ENCODE data around the gene LPAR5.

DNA sequence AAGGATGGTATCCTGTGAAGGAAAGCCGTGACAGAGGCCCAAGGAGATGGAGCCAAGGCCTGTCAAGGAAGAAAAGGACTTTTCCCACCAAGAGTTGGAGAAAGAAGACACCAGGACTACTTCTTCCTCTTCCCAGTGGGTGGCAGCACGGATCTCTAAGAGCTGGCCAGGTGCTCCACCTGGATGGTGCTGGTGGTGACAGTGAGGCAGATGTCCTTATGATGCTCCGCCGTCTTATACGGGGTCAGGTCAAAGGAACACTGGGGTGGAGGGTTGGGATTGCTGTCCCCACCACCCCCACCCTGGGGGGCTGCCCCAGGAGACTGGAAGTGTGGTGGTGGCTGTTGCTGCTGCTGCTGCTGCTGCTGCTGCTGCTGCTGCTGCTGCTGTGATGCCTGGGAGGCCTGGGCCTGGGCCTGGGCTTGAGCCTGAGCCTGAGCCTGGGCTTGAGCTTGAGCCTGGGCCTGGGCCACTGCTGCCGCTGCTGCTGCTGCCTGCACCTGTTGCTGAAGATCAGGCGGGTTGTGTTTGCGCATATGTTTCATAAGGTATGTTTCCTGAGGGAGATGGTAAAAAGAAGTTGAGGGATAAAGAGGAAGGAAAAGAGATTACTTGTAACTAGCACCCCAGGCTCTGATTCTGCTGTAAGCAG lies 31.9 kb upstream of the LPAR5 start:
- TF ChIP-seq, protein P1, sequence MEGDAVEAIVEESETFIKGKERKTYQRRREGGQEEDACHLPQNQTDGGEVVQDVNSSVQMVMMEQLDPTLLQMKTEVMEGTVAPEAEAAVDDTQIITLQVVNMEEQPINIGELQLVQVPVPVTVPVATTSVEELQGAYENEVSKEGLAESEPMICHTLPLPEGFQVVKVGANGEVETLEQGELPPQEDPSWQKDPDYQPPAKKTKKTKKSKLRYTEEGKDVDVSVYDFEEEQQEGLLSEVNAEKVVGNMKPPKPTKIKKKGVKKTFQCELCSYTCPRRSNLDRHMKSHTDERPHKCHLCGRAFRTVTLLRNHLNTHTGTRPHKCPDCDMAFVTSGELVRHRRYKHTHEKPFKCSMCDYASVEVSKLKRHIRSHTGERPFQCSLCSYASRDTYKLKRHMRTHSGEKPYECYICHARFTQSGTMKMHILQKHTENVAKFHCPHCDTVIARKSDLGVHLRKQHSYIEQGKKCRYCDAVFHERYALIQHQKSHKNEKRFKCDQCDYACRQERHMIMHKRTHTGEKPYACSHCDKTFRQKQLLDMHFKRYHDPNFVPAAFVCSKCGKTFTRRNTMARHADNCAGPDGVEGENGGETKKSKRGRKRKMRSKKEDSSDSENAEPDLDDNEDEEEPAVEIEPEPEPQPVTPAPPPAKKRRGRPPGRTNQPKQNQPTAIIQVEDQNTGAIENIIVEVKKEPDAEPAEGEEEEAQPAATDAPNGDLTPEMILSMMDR (IDR thresholded peaks at IDR 0.05) = no peak
- TF ChIP-seq POLR2A (IDR thresholded peaks at IDR 0.05) = no peak

Measured in uterus (tissue), 2 donors.